GM18867 (cell line): ENCODE data around the gene RALGPS1.

Source experiments
- ATAC-seq: cut with Tn5 transposase; IDR thresholded peaks from one replicate; pipeline ENCODE4 v1.9.1; 2021; ENCODE audit warnings: mild to moderate bottlenecking, moderate library complexity; ENCODE audit not compliant: unreplicated experiment

Gene RALGPS1

DNA sequence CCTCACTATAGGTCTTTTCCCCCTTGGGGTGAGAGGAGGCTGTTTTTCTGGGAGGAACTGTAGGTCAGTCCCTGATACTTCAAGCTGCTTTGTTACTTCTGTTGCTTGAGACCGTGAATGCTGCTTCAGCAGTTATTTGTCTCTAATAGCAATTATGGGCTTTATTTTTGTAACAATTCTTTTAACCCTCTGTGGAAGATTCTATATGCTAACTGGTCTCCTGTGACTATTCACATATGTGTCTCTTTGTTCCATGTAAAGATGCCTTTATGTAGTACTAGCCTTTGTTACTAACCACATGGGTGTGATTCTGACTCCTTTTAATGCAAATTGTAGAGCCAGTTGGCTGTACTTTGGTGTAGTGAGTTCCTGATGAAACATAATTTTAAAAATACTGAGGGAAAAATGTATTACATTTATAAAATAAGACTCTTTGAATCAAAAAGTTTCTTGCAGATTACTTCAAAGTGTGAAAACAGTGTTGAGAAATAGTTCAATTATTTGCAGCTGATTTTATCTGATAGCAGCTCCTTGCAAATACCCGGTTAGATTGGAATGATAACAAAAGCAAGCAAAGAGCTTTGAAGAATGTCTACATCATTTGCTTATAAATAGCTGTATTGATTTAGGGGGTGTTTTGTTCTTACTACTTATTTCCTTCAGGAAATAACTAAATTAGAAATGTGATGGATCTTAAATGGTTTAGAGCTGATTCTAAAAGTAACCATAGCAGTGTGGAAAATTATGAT lies 161.2 kb downstream of the RALGPS1 start:
- no peak for ATAC-seq

DNA sequence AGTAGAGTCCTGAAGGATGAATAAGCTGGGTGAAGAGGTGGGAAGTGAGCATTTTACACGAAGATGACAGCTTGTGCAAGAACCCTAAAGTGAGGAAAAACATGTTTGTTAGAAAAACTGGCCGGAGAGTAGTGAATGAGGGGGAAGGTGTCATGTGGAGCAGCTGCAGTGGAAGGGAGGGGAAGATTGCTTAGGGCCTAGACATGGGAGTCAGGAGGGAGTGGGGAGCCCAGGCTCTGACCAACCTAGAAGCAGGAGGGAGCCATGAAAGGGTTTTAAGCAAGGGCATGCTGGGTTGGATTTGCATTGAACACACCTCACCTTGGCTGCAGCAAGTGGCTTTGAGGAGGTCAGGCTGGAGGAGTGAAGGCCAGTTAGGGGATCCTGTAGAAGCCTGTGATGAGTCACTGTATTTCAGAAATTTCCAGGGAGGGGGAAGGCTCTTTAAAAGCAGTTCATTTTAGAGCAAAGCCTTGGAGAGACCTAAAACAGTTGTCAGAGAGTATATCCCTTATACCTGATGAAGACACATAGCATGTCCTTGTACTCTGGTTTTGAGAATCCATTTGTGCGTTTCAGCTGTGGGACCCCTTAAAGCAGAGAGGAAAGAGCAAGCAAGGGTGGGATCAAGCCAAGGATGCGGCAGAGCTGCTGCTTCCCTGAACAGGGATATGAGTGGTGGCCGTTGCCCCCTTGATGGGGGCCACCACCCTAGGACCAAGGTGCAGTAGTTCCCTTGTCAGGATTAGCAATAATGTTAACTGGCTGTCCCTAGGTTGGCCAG lies 162.5 kb downstream of the RALGPS1 start:
- ATAC-seq, result no peak

DNA sequence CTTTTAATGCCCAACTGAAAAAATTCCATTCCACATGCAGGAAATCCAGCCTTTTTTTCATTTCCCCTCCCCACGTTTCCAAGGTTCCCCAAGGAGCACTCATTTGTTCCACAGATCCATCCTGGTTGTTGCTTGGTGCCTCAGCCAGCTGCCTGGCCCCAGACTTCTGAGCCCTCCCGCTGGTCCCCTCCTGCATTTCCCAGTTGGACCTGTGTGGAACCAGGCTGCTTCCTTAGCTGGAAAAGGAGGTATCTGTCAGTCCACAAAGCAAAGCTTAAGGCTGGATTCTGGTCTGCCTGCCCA lies 163.0 kb downstream of the RALGPS1 start:
- ATAC-seq, result no peak

DNA sequence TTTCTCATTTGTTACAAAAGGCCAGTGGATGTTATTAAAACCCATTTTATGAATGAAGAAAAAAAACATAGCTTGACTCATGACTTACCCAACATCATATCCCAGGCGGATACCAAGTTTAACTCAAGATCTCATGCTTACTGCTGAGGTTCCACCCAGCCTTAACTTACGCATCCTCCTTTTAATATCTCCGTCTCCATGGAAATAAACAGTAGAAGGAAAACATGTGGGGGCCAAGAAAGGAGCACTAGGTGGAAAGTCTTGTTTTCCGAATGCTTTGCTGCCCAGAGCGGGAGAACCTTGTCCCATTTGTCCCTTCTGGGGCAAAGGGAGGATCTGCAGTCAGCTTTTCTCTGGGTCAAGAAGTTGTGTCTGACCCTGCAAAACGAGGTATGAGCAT lies 163.8 kb downstream of the RALGPS1 start:
- no peak for ATAC-seq

DNA sequence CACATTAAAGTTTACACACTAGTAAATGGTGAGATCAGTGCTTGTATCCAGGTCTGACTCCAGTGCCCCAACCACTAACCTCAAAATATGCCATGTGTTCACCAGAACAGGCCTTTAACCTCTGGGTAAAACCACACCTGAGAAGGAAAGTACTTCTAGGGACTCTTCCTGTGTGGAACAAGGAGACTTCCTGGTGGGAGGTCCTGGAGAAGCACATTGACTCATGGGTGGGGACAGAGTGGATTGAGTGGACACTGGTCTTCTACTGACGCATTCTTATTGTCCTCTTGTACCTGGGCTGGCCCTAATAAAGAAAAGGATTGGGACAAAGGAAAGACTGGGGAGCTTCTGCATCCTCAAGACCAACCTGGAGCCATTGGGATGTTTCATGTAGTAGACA lies 164.4 kb downstream of the RALGPS1 start:
- ATAC-seq, result no peak

DNA sequence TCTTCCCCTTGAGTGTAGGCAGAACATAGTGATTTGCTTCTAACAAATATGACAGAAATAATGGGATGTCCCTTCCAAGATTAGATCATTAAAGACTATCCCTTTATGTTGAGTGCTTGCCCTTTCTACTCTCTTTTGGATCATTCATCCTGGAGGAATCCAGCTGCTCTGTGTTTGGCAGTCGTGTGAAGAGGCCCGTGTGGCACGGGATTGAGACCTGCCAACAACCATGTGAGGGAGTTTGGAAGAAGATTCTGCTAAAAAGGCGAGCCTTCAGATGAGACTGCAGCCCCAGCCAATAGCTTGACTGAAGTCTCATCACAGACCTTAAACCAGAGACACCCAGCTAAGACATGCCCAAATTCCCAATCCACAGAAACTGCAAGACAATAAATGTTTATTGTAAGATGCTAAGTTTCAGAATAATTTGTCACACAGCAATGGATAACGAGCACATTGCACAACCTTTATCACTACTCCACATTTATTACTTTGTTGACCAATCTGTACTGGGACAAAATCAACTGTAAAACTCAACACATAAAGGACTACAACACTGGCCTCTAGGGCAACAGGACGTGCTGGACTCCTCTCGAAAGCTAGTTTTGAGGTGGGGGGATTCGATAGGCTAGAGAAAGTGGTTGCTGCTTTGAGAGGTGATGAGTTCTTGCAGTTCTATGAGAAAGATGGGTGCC lies 165.0 kb downstream of the RALGPS1 start:
- ATAC-seq, result no peak

DNA sequence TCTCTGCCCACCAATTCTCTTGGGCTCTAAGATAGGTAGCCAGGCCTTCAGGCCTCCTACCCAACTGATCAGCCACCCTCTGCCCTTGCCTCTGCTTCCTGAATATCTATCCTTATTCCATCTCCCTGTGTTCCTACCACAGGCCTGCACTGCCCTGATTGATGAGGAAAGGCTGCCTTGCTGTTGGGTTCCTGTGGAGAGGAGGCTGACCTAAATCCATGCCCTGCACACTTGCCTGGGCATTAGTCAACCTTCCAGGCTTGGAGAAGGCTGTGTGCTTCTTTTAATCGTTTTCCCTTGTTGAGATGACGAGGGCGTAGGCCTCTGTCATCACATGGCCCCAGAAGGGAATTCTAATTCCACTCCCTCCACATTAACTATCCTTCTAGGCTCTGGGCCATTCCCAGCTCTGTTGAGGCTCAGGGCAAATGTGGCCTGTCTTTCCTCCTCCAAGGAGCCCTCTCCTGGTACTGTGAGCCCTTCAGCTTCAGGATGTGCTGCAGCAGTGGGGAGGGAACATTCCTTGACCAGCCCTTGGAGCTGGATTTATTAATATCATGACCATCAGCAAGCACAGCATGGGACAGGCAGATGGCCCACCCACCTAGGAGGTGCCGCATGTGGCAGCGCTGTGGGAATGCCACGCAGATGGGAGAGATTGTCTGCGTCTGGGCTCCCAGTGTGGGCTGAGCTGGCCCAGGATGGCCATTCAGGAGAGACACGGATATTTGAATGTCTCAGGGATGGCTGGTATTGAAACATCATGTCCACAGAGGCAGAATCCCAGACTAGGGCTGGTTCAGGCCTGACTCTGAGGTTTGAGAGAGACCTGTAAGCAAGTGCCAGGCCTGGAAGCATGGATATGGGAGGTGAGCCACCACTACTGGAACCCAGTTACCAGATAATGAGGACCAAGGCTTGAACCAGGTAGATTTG lies 166.9 kb downstream of the RALGPS1 start:
- no peak for ATAC-seq

DNA sequence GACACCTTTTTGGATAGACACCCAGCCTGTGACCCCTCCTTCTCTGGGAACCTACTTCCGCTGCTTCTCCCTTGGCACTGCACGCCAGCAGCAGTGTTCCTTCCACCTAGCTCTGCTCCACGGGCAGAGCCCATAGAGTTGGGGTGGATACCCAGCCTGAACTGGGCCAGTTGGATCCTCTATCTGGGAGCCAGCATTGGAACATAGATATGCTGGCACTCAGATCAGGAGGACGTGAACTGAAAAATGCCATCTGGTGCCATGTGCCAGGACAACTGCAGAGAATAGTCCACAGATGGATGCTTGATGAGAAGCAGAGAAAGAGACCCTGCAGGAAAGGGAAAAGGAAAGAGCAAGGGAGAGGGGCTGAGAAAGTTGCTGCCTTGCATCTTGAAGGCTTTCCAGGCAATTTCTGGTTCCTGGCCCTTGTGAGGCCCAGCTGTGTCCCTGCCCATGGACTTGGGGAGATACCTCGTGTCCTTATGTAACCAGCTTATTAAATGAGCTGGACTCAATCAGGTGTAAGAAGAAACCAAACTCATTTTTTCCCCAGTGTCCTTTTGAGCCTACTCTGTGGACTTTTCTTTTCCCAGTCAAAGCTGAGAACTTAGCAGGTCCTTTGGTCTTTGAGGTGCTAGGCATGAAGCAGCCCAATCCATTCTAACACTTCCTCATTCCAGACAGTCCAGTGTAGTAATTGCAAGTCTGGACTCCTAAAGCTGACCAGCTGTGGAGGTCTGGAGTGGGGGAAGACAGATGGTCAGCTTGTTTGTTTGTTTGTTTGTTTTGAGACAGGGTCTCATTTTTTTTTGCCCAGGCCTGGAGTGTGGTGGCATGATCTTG lies 168.8 kb downstream of the RALGPS1 start:
- ATAC-seq, result no peak

DNA sequence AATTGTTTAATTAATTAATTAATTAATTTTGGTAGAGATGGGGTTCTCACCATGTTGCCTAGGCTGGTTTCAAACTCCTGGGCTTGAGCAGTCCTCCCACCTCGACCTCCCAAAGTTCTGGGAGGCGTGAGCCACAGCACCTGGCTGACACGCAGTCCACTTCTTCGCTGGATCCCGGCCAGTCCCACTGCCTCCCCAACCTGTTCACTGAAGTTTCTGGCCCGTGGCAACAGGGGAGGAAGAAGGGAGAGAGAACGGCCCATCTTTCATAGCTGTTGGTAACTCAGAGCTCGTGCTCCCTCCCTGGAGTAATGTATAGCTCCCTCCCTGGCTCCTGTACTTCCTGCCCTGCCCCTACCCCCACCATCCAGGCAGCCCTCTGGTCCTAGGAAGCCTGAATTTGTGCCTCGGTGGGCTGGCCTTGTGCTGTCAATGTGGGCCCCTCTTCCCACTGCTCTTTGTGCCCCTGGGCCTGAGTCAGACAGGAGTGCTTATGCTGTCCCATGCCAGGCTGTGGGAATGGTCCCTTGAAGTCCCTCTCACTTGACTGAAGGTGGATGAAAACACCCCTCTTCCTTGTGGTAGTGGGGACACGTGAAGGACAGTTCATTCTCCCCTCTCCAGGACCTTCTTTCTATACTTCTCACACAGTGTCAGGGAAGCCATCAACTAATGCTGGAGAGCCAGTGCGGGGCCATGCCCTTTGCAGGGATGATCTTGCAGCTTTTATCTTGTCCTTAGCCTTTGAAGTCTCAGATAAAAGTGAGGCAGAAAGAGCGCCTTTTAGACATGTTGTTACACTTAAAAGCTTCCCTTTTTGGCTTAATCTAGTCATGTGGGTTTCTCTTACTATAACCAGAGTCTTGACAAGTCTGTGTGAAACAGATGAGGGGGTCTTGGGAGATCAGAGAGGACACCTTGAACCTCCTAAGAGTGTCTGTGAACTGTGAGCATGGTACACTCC lies 169.8 kb downstream of the RALGPS1 start:
- ATAC-seq, result no peak

DNA sequence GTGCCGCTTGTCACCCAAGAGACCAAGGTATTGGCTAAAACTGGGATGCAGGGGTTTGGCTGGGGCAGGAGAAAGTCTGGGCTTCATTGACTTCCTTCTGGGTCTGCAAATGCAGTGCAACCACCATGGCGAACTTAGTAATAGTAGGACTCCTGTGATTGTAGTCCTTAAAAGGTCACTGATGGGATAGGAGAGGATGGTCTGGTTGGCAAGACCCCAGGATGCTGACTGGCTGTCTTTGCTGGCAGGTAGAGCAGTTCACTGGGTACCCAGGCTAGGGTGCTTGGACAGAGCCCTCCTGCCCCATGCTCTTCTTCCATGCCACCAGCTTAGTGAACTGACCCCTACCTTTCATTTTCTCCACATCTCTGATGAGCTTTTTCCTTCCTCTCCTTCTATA lies 170.6 kb downstream of the RALGPS1 start:
- ATAC-seq, result no peak

DNA sequence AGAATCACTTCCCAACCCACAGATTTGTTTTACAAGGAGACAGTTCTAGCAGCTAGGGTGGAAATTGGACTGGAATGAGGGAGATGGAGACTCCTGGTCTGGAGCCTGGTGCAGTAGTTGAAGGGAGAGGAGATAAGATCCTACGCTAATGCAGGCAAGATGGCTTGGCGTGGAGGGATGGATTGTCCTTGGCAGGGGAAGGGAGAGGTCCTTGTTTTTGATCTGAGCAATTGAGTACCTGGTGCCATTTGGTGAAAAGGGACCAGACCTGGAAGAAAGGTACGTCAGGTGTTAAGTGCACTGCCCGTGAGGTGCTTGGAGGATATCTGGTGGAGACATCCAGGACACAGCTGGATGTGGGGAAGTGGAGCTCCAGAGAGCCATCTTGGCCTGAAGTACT lies 172.2 kb downstream of the RALGPS1 start:
- ATAC-seq, result no peak

DNA sequence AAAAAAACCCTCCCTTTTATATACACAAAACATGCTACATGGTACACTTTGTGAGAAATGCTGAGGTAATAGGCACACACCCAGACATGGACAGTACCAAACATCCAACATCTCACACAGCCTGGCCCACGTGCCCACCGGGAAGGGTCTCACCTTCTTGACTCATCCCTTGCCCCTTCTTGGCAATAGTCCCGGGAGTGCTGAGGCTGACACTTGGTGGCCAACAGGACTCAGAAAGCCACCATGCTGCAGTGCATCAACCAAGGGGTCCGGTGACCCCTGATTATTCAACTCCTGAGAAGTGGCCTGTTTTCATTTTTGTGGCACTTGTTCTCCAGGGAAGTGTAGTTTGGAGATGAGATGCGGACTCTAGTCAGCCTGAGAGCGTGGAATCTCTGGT lies 172.8 kb downstream of the RALGPS1 start:
- no peak for ATAC-seq

DNA sequence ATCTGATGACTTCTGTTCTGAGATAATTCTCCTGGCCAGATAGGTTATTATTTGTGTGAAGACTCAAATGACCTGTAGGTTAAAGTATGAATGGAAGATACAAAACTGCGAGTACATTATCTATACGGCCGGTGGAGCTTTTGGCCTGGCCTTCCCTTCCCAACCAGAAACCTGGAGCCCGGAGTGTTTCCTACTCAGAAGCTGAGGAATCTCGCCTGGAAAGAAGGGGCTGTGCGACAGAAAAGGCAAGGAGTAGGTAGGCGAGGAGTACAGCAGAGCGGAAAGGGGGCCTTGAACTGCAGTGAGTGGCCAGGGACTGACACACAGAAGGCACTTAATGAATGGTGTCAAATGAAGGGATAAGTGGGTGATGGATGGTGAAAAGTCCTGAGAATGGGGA lies 173.3 kb downstream of the RALGPS1 start:
- ATAC-seq, result no peak

DNA sequence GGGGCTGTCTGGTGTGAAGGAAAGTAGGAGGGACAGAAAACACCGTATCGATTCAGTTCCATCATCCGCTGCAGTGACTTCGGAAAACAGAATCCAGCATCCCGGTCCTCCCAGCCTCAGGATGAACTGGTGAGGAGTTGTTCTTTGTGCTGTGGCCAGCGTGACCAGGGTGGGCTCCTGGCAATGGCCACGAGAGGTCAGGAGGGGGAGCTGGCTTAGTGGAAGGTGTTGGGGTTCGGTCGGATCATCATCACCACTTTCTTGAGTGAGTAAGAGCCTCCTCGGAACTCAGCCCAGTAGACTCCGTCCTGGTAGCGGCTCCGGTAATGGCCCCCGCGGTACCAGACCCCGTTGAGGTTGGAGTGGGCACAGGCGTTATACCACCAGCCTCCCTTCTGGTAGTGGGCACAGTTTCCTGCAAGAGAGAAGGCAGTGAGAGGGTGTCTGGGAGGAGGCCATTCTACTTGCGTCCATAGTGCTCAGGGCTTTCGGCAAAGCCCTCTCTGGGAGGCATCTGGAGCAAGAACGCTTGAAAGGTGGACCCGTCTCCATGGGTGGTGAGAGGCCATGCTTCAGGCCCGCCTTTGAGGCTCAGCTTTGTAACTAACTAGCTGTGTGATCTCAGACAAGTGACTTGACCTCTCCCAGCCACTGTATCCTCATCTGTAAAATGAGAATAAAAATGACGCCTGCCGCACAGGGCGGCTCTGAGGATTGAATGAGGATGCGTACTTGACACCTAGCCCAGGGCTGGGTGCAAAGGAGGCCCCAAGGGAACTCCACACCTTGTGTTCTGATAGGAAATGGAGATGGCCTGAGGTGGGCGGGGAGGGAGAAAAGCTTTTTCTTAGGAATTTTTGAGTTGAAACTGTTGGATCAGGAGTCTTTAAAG lies 174.4 kb downstream of the RALGPS1 start:
- no peak for ATAC-seq

DNA sequence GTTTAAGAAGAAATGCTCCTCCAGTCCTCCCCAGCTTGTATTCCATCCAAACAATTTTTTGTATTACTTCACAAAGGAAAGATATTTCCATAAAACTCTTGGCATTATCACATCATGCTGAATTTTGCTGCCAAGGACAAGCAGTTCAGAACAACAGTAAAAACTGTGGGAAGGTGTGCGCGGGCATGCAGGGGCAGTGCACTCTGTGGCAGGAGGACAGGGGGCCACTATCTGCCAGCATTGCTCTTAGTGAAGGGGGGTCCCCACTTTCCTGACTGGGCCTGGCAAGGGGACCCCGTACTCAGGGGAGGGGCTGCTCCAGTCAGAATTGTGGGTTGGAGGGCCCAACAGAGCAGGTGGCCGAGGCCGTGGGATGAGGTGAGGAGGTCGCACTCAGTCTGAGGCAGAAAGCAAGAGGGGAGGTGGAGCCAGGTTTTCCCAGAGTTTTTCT lies 175.1 kb downstream of the RALGPS1 start:
- no peak for ATAC-seq

DNA sequence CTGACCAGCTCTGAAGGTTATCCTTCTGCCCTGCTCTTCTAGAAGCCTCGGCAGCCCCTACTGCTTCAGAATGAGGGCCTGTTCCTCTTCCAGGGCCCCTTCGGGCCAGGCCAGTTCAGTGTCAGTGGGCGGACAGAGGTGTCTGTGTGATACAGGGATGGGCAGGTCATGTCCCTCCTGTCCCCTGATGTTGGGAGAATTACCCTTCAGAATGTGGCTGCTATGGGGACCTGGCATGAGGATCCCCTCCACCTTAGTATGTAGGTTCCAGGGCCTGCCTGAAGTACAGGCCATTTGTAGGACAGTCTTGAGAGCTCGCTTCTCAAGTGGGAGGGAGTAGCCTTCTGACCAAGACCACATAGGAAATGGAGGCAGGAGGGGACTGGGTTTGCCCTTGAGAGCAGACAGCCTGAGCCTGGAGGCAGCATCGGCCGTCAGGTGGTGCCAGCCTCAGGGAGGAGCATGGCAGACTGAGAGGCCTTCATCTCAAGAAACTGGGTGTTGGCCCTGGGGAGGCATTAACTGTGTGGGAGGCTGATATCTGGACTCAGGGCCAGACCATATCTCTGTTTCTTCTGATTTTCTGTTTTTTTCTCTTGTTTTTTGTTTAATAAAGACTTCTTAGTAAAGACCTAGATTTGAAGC lies 175.9 kb downstream of the RALGPS1 start:
- ATAC-seq, result no peak

DNA sequence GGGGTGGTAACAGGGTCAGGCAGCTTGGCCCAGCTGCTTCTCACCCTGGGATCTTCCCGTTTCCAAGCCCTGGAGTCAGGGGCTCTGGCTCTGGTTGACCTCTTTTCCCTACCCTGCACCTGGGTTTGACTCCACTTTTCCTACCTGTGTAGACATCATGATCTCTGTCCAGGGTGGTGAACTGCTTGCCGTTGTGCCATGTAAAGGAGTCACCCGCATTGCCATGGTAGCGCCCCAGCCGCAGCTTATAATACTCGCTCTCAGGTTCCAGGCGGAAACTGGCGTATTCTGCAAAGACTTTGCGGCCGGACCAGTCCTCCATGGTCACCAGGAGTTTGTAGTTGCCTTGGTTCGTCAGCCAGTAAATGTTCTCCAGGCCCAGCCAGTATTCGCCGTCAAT lies 176.9 kb downstream of the RALGPS1 start:
- no peak for ATAC-seq
